K562 (cell line): ENCODE measurements around the gene EFS. TPM values are rescaled to one million over a fixed set of nuclear protein-coding genes. Genes with fewer than 3 reads are reported as not detected.
A peak's percentile ranks its signal among the peaks of the same experiment; 100 is the strongest.

ENCODE experiments used
- ARID4B ChIP-seq: sonication (generic); formaldehyde crosslinking; IDR thresholded peaks from 2 replicates; pipeline ENCODE4 v1.8.0; 2022; ENCODE audit warnings: mild to moderate bottlenecking, missing genetic modification reagents
- ATF7 ChIP-seq: fragments of 450-650 bp; IDR thresholded peaks from 2 replicates; pipeline ENCODE4 v1.7.1; 2014; ENCODE audit warnings: mild to moderate bottlenecking, moderate library complexity
- CBX3 ChIP-seq, 2 experiments: IDR thresholded peaks; 1 replicate in 1 of 2; 2 replicates in 1 of 2; pipeline ENCODE4 v1.6.1; 2012; ENCODE audit warnings: inconsistent platforms in 2 of 2, low read length in 2 of 2, borderline replicate concordance in 1 of 2, control low read depth in 1 of 2
- FOXM1 ChIP-seq, 2 experiments: fragments of 450-650 bp in 1 of 2; sonication (generic) in 1 of 2; formaldehyde crosslinking in 1 of 2; IDR thresholded peaks; 2 replicates each; pipeline versions ENCODE4 v1.6.1 to v1.9.0; 2017 to 2022; ENCODE audit warnings: low read depth in 2 of 2, mild to moderate bottlenecking in 2 of 2, missing genetic modification reagents in 1 of 2, moderate library complexity in 1 of 2
- HEY1 ChIP-seq: fragments of 250-450 bp; sonication (Bioruptor Pico); IDR thresholded peaks from 2 replicates; pipeline ENCODE4 v1.5.0; 2020; ENCODE audit warnings: mild to moderate bottlenecking, moderate library complexity, borderline replicate concordance
- HNRNPK ChIP-seq: fragments of 200-400 bp; formaldehyde crosslinking; IDR thresholded peaks from one replicate; pipeline ENCODE4 v1.6.1; 2018; ENCODE audit warnings: mild to moderate bottlenecking, low read depth, low read length; ENCODE audit not compliant: poor library complexity, severe bottlenecking
- KLF13 ChIP-seq: fragments of 450-650 bp; IDR thresholded peaks from 2 replicates; pipeline ENCODE4 v1.6.1; 2016; ENCODE audit warnings: missing genetic modification characterization, low read depth, mild to moderate bottlenecking, missing compliant biosample characterization, moderate library complexity, borderline replicate concordance
- MLX ChIP-seq, 2 experiments: fragments of 450-650 bp in 1 of 2; sonication (generic) in 1 of 2; formaldehyde crosslinking; conservative IDR thresholded peaks; 2 replicates each; pipeline versions ENCODE4 v1.4.0 to v1.8.1; 2020 to 2022; ENCODE audit warnings: mild to moderate bottlenecking in 1 of 2, missing genetic modification reagents in 1 of 2
- NR2C1 ChIP-seq, 2 experiments: fragments of 450-650 bp; IDR thresholded peaks; 2 replicates each; pipeline ENCODE4 v1.6.1; 2017; ENCODE audit warnings: mild to moderate bottlenecking in 2 of 2, antibody characterized with exemption in 1 of 2, inconsistent platforms in 1 of 2, missing compliant biosample characterization in 1 of 2, missing genetic modification characterization in 1 of 2
- SMAD4 ChIP-seq: fragments of 250-450 bp; sonication (Bioruptor Pico); conservative IDR thresholded peaks from 2 replicates; pipeline ENCODE4 v1.8.0; 2021; ENCODE audit warnings: inconsistent platforms, mild to moderate bottlenecking, moderate library complexity
- SMARCA4 ChIP-seq: fragments of 450-650 bp; IDR thresholded peaks from 2 replicates; pipeline ENCODE4 v1.6.1; 2016
- SRSF9 ChIP-seq: fragments of 200-400 bp; formaldehyde crosslinking; IDR thresholded peaks from 2 replicates; pipeline ENCODE4 v1.6.1; 2017; ENCODE audit warnings: low read depth, low read length, borderline replicate concordance
- ZNF212 ChIP-seq: fragments of 450-650 bp; formaldehyde crosslinking; IDR thresholded peaks from 2 replicates; pipeline ENCODE4 v1.4.0; 2020; ENCODE audit warnings: mild to moderate bottlenecking
- polyA plus RNA-seq, 8 experiments: library from polyadenylated mRNA; depleted of rRNA in 4 of 8; stranded (reverse) in 5 of 8; unstranded in 3 of 8; fragments of >200 nt; fragmentation: Nextera tagmentation in 2 of 8; fragmentation: Illumina TruSeq in 1 of 8; extraction: Ambion mirVana in 2 of 8; extraction: Trizol in 1 of 8; gene quantifications; 2 replicates each; pipeline versions ENCODE4 v1.2.1 to v1.2.3, GENCODE V29; 2011 to 2014; ENCODE audit warnings: inconsistent platforms in 1 of 8, missing spikeins in 1 of 8
- total RNA-seq, 7 experiments: library from RNA; depleted of rRNA in 6 of 7; stranded (reverse); fragments of >200 nt in 6 of 7; fragmentation: Illumina TruSeq in 2 of 7; extraction: Trizol in 2 of 7; gene quantifications; 2 replicates each; pipeline versions ENCODE4 v1.2.1 to v1.2.3, GENCODE V29; 2011 to 2021; ENCODE audit warnings: low replicate concordance in 1 of 7
- TF ChIP-seq, protein P1 (sequence below): fragments of 250-450 bp; sonication (Bioruptor Pico); IDR thresholded peaks from 2 replicates; pipeline ENCODE4 v1.5.0; 2020; ENCODE audit warnings: mild to moderate bottlenecking, borderline replicate concordance
- TF ChIP-seq, protein P2 (sequence below): fragments of 250-450 bp; sonication (Bioruptor Pico); IDR thresholded peaks from 2 replicates; pipeline ENCODE4 v1.8.0; 2021; ENCODE audit warnings: moderate library complexity, mild to moderate bottlenecking, inconsistent platforms
- TF ChIP-seq, protein P3 (sequence below): fragments of 450-650 bp; formaldehyde crosslinking; IDR thresholded peaks from 2 replicates; pipeline ENCODE4 v1.4.0; 2022; ENCODE audit warnings: missing genetic modification characterization

The EFS gene
- total and polyA plus RNA-seq, 9 of the 15 experiments (the other 6 are each of a cell fraction or from before 2014, with no cell fraction given): 0.01 to 0.03 TPM; not detected in 7

- TF ChIP-seq, protein P1, sequence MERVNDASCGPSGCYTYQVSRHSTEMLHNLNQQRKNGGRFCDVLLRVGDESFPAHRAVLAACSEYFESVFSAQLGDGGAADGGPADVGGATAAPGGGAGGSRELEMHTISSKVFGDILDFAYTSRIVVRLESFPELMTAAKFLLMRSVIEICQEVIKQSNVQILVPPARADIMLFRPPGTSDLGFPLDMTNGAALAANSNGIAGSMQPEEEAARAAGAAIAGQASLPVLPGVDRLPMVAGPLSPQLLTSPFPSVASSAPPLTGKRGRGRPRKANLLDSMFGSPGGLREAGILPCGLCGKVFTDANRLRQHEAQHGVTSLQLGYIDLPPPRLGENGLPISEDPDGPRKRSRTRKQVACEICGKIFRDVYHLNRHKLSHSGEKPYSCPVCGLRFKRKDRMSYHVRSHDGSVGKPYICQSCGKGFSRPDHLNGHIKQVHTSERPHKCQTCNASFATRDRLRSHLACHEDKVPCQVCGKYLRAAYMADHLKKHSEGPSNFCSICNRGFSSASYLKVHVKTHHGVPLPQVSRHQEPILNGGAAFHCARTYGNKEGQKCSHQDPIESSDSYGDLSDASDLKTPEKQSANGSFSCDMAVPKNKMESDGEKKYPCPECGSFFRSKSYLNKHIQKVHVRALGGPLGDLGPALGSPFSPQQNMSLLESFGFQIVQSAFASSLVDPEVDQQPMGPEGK (CRISPR knock-in tag): no peak
- no peak for TF ChIP-seq FOXM1 (IDR thresholded peaks at IDR 0.05; ENCODE audit: low read depth)
- no peak for TF ChIP-seq FOXM1 (CRISPR knock-in tag; IDR thresholded peaks at IDR 0.05; ENCODE audit: low read depth)
- peak; percentile 24; the same call in 1 of the 2 replicates for TF ChIP-seq ATF7
- TF ChIP-seq ZNF212 (CRISPR knock-in tag): no peak
- TF ChIP-seq, protein P2, sequence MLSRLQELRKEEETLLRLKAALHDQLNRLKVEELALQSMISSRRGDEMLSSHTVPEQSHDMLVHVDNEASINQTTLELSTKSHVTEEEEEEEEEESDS: no peak
- TF ChIP-seq SMAD4: no peak
- no peak; a peak in 1 of 3 replicates for TF ChIP-seq CBX3 (IDR thresholded peaks at IDR 0.05; ENCODE audit: borderline replicate concordance in 1 of 2, low read length in 2 of 2)
- no peak for TF ChIP-seq HEY1
- TF ChIP-seq MLX (CRISPR knock-in tag; conservative IDR thresholded peaks at IDR 0.05): no peak
- no peak for TF ChIP-seq HNRNPK
- peak; percentile 89 for TF ChIP-seq ARID4B (CRISPR knock-in tag)
- no peak for TF ChIP-seq SMARCA4
- no peak for TF ChIP-seq NR2C1 (IDR thresholded peaks at IDR 0.05)
- 0 out of 2 replicates have a peak, but pooled peaks have one; percentile 27 for TF ChIP-seq NR2C1 (tag; IDR thresholded peaks at IDR 0.05)
- TF ChIP-seq KLF13 (tag): peak; percentile 27; the same call in 1 of the 2 replicates
- no peak for TF ChIP-seq SRSF9
- TF ChIP-seq, protein P3, sequence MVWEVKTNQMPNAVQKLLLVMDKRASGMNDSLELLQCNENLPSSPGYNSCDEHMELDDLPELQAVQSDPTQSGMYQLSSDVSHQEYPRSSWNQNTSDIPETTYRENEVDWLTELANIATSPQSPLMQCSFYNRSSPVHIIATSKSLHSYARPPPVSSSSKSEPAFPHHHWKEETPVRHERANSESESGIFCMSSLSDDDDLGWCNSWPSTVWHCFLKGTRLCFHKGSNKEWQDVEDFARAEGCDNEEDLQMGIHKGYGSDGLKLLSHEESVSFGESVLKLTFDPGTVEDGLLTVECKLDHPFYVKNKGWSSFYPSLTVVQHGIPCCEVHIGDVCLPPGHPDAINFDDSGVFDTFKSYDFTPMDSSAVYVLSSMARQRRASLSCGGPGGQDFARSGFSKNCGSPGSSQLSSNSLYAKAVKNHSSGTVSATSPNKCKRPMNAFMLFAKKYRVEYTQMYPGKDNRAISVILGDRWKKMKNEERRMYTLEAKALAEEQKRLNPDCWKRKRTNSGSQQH: no peak
These were observed 58.4 kb downstream of the EFS start, which contains the start of gene BCL2L2 (continued) for GRCh38 chr14:23306412-23307145.
